DMS153 treated with DMSO at 0.1 percent for 48 hours (cell line): ENCODE results near the gene TSC22D4.
A peak's percentile ranks its signal among the peaks of the same experiment; 100 is the strongest.

ENCODE experiments used
- DNase-seq: peaks from one replicate; lab custom pipeline; 2025; ENCODE audit not compliant: unreplicated experiment; lab: John Stamatoyannopoulos, UW

TSC22D4 gene

GRCh38 chr7:100493476-100494264 is 14.7 kb upstream of the TSC22D4 start:
- no peak for DNase-seq

- DNase-seq = no peak
Measured at GRCh38 chr7:100492738-100493475, 13.9 kb upstream of the TSC22D4 start.

GRCh38 chr7:100491192-100491578 is 12.2 kb upstream of the TSC22D4 start:
- no peak for DNase-seq

GRCh38 chr7:100490483-100491191 is 11.6 kb upstream of the TSC22D4 start:
- DNase-seq = no peak

GRCh38 chr7:100489824-100490223 is 10.8 kb upstream of the TSC22D4 start:
- peak; percentile 96 for DNase-seq

- no peak for DNase-seq
Measured at GRCh38 chr7:100489121-100489520, 10.1 kb upstream of the TSC22D4 start.

- no peak for DNase-seq
Measured at GRCh38 chr7:100488333-100489095, 9.5 kb upstream of the TSC22D4 start.

- no peak for DNase-seq
Measured at GRCh38 chr7:100486753-100487446, 7.9 kb upstream of the TSC22D4 start.

- DNase-seq = no peak
Measured at GRCh38 chr7:100486111-100486636, 7.2 kb upstream of the TSC22D4 start.

GRCh38 chr7:100485471-100485876 is 6.5 kb upstream of the TSC22D4 start:
- DNase-seq = no peak

GRCh38 chr7:100484673-100485045 is 5.6 kb upstream of the TSC22D4 start:
- no peak for DNase-seq

GRCh38 chr7:100483722-100484672 is 5.0 kb upstream of the TSC22D4 start, which contains the start of gene NYAP1:
NYAP1 (plus strand) TSS chr7:100483927; CDS start chr7:100485312, 1,385 bp downstream.
- no peak for DNase-seq

GRCh38 chr7:100483090-100483721 is 4.2 kb upstream of the TSC22D4 start:
- DNase-seq = peak; percentile 36

GRCh38 chr7:100482728-100483089 is 3.7 kb upstream of the TSC22D4 start:
- no peak for DNase-seq

- no peak for DNase-seq
Measured at GRCh38 chr7:100481466-100481865, 2.5 kb upstream of the TSC22D4 start.

- no peak for DNase-seq
Measured at GRCh38 chr7:100477871-100478267, 1.1 kb downstream of the TSC22D4 start.

- no peak for DNase-seq
Measured at GRCh38 chr7:100476903-100477870, 1.8 kb downstream of the TSC22D4 start.
